Neural crest cell (in vitro differentiated cells): ENCODE data around the gene SMOC2. TPM values are rescaled to one million over a fixed set of nuclear protein-coding genes. Genes with fewer than 3 reads are reported as not detected.
A peak's percentile ranks its signal among the peaks of the same experiment; 100 is the strongest.

ENCODE experiments used
- DNase-seq: peaks from one replicate; pipeline ENCODE4 v3.0.0; 2021; ENCODE audit warnings: low read depth, mixed read lengths, low spot score
- H3K27ac Mint-ChIP-seq: one replicate; pipeline ENCODE4 v1.8.0; 2021; ENCODE audit warnings: mild to moderate bottlenecking, mixed read lengths; ENCODE audit not compliant: unreplicated experiment
- H3K27me3 Mint-ChIP-seq: 2 replicates; pipeline ENCODE4 v1.8.0; 2021; ENCODE audit warnings: low read depth, mild to moderate bottlenecking, mixed read lengths
- H3K36me3 Mint-ChIP-seq: 2 replicates; pipeline ENCODE4 v1.8.0; 2021; ENCODE audit warnings: low read depth, mild to moderate bottlenecking, mixed read lengths
- H3K4me1 Mint-ChIP-seq: 2 replicates; pipeline ENCODE4 v1.8.0; 2021; ENCODE audit warnings: mixed read lengths
- H3K4me3 Mint-ChIP-seq: one replicate; pipeline ENCODE4 v1.8.0; 2021; ENCODE audit warnings: mild to moderate bottlenecking, mixed read lengths
- H3K9me3 Mint-ChIP-seq: 2 replicates; pipeline ENCODE4 v1.8.0; 2021; ENCODE audit warnings: mixed read lengths
- CTCF ChIP-seq: fragments of 200-600 bp; sonication (generic); conservative IDR thresholded peaks from 2 replicates; pipeline ENCODE4 v1.5.0; 2021; ENCODE audit warnings: antibody characterized with exemption, mild to moderate bottlenecking
- total RNA-seq: library from RNA; stranded (reverse); gene quantifications from 2 replicates; pipeline ENCODE4 v1.2.1, GENCODE V29; 2021

SMOC2 gene
- total RNA-seq, 1 donor from 2014 or later = 0.23 TPM

GRCh38 chr6:168538892-168539811 lies 98.2 kb downstream of the SMOC2 start:
- Mint-ChIP-seq H3K9me3 (no peaks in the 10 kb centered on the region), H3K27me3 (no peaks in the 10 kb centered on the region), H3K4me3 (no peak overlapping the region), H3K36me3 (no peaks in the 10 kb centered on the region), H3K4me1 (peaks cover 9% of the 10 kb centered on the region), H3K27ac (peak overlapping the region; percentile 78)
- TF ChIP-seq CTCF = no peak
- DNase-seq = no peak

GRCh38 chr6:168540713-168541291 lies 99.8 kb downstream of the SMOC2 start:
- no peak overlapping the region for H3K27ac Mint-ChIP-seq
- H3K4me1 Mint-ChIP-seq = peaks cover 9% of the 10 kb centered on the region
- no peak overlapping the region for H3K4me3 Mint-ChIP-seq
- no peaks in the 10 kb centered on the region for H3K9me3 Mint-ChIP-seq
- TF ChIP-seq CTCF = no peak
- H3K27me3 Mint-ChIP-seq = no peaks in the 10 kb centered on the region
- no peak for DNase-seq
- H3K36me3 Mint-ChIP-seq = no peaks in the 10 kb centered on the region

- Mint-ChIP-seq H3K27ac (no peak overlapping the region), H3K4me1 (peaks cover 9% of the 10 kb centered on the region)
- DNase-seq = no peak
These were observed 100.3 kb downstream of the SMOC2 start for GRCh38 chr6:168541307-168541706.

GRCh38 chr6:168542301-168542700 lies 101.3 kb downstream of the SMOC2 start:
- H3K36me3 Mint-ChIP-seq = no peaks in the 10 kb centered on the region
- H3K4me1 Mint-ChIP-seq = peaks cover 9% of the 10 kb centered on the region
- no peaks in the 10 kb centered on the region for H3K9me3 Mint-ChIP-seq
- DNase-seq = no peak
- no peak overlapping the region for H3K4me3 Mint-ChIP-seq
- no peaks in the 10 kb centered on the region for H3K27me3 Mint-ChIP-seq
- no peak for TF ChIP-seq CTCF
- H3K27ac Mint-ChIP-seq = no peak overlapping the region

More at GRCh38 chr6:168541307-168541706, 100.3 kb downstream of the SMOC2 start:
- no peak for TF ChIP-seq CTCF
- Mint-ChIP-seq H3K9me3 (no peaks in the 10 kb centered on the region), H3K36me3 (no peaks in the 10 kb centered on the region), H3K27me3 (no peaks in the 10 kb centered on the region), H3K4me3 (no peak overlapping the region)

GRCh38 chr6:168545428-168545827 lies 104.4 kb downstream of the SMOC2 start:
- Mint-ChIP-seq H3K27ac (no peak overlapping the region), H3K9me3 (no peaks in the 10 kb centered on the region), H3K4me1 (peaks cover 9% of the 10 kb centered on the region), H3K27me3 (no peaks in the 10 kb centered on the region), H3K36me3 (no peaks in the 10 kb centered on the region), H3K4me3 (no peak overlapping the region)
- TF ChIP-seq CTCF = no peak
- no peak for DNase-seq
